GM12865 (cell line): ENCODE measurements around the gene VPS39.

ENCODE experiments used
- DNase-seq: peaks from one replicate; pipeline ENCODE4 v3.0.0; 2010; ENCODE audit warnings: low read depth
- H3K4me3 ChIP-seq: 2 replicates; pipeline ENCODE4 v1.5.1; 2011; ENCODE audit warnings: mild to moderate bottlenecking, low read depth, low read length, control low read depth
- TF ChIP-seq, protein P1 (sequence below): IDR thresholded peaks from 2 replicates; pipeline ENCODE4 v1.5.1; 2011; ENCODE audit warnings: low read length, control low read depth, low read depth, inconsistent platforms; ENCODE audit not compliant: insufficient read depth; ENCODE audit errors: missing control alignments

Gene VPS39

DNA sequence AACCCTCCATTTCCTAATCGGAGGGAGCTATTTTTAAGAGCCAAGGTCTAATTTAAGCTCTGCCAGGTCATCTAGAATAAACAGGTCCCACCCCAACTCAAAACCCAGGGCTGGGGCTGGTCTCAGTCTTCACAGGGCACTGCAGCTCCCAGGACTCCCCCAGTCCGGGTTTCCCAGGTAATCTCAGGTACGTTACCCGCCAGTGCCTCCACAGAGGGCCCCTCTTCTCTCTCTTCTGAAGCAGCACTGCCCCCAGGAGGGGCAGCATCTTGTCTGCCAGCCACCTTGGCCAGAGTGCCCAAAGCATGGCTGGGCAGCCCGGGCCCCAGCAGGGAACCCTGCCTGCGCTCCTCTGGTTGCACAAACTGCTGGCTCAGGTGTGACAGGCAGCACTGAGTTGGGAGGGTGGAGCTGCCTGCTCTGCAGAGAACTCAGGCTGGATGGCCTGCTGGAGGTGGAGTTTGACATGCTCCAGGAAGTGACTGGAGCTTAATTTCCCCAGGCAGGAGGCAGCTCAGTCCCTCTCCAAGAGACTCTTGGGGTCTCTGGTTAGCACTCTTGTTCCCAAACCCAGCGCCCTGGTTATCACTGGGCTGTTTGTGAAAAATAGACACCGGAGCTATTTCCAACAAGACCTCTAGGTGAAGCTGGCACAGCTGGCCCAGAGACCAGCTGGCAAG is 51.7 kb downstream of the VPS39 start, which contains the start of gene PLA2G4F:
PLA2G4F (minus strand) TSS at position 394 of the 680 bp plus-strand sequence; CDS start at position 307, 87 bp downstream.
- DNase-seq: no peak
- TF ChIP-seq, protein P1, sequence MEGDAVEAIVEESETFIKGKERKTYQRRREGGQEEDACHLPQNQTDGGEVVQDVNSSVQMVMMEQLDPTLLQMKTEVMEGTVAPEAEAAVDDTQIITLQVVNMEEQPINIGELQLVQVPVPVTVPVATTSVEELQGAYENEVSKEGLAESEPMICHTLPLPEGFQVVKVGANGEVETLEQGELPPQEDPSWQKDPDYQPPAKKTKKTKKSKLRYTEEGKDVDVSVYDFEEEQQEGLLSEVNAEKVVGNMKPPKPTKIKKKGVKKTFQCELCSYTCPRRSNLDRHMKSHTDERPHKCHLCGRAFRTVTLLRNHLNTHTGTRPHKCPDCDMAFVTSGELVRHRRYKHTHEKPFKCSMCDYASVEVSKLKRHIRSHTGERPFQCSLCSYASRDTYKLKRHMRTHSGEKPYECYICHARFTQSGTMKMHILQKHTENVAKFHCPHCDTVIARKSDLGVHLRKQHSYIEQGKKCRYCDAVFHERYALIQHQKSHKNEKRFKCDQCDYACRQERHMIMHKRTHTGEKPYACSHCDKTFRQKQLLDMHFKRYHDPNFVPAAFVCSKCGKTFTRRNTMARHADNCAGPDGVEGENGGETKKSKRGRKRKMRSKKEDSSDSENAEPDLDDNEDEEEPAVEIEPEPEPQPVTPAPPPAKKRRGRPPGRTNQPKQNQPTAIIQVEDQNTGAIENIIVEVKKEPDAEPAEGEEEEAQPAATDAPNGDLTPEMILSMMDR: no peak
- H3K4me3 ChIP-seq: no peak within 1 kb of the TSS

DNA sequence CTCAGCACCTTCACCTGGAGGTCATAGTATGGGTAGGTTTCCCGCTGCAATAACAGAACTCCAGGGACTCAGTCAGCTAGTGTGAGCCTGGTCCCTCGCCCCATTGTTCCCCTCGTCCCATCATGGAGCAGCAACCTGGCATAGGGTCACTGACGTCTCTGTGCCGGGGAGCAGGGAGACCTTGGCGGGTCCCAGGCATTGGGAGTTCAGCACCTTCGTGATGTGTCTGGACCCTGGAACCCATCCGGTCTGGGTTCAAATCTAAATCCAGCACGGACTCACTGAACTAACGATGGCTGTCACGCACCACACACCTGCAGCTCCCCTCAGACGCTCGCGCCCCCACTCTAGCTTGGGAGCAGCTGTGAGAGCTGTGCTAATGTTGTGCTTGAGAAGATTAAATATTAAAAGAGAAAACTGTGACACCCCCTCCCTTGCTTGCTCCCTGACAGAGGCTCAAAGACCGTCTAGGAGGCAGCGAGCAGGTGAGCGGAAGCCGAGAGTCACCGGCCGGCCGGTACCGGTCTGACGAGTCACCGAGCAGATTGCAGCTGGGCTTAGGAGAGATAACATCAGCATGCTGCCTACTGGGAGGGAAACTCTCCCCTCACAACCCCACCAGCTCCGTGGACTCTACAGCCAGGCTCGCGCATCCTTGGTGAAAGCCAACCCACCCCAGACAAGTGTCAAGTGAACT is 52.4 kb downstream of the VPS39 start:
- H3K4me3 ChIP-seq: no peak overlapping the region
- TF ChIP-seq, protein P1: no peak
- no peak for DNase-seq

DNA sequence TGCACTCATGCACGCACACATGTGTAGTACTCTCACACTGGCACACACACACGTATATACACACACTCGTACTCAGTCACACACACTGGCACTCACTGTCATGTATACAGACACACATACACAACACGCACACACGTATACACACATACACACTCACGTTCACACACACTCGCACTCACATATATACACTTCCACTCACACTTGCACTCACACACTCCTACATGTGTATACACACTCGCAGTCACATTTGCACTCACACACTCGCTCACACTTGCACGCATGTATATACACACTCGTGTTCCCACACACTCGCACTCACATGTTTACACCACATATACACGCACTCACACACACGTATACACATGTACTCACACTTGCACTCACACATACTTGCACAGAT is 53.1 kb downstream of the VPS39 start:
- TF ChIP-seq, protein P1: no peak
- H3K4me3 ChIP-seq: no peak overlapping the region
- DNase-seq: no peak

DNA sequence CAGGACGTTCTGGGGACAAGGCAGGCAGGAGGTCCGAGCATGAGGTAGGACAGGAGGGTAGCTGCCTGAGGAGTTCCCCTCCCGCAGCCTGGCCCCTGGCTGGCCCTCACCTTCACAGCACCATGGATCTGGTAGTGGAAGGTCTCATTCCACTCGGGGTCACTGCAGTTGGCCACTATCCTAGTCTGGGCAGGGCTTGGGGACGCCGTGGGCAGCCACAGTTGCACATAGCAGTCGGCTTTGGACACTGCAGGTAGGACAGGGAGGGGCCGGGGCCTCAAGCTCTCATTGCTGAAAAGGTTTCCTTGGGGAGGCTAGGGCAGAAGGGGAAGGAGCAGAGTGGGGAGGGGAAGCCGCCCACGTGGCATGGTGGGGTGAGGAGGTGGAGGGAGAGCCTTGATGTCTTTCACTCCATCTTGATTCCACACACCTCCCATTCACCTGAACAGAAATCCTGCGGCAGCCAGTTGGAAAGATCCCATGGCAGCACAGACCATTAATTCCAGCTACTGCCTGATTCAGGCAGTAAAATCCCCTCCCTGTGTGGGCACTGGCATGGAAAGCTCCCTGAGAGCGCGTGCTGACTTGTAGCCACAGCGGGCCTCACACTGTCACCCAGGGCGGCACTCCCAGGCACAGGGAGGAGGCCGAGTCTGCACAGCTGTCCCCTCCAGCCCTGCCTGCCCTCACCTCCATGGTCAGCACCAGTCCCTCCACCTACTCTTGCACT is 53.7 kb downstream of the VPS39 start:
- H3K4me3 ChIP-seq: no peak overlapping the region
- TF ChIP-seq, protein P1: no peak
- no peak for DNase-seq

DNA sequence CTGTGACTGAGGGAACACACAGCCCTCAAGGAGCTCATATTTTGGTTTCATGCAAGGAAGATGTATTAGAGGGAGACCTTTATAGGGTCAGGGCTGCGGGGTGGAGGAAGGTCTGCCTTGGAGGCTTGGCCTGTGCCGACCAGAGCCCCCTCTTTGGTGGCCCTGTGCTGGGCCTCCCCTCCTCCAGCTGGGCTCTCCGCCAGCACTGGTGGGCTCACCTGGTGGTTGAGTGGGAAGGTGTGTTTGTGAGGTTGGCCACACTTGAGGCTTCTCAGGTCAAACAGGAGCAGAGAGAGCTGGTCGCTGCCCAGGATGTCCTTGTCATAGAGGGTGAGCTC is 54.3 kb downstream of the VPS39 start:
- TF ChIP-seq, protein P1: no peak
- DNase-seq: no peak
- no peak overlapping the region for H3K4me3 ChIP-seq

DNA sequence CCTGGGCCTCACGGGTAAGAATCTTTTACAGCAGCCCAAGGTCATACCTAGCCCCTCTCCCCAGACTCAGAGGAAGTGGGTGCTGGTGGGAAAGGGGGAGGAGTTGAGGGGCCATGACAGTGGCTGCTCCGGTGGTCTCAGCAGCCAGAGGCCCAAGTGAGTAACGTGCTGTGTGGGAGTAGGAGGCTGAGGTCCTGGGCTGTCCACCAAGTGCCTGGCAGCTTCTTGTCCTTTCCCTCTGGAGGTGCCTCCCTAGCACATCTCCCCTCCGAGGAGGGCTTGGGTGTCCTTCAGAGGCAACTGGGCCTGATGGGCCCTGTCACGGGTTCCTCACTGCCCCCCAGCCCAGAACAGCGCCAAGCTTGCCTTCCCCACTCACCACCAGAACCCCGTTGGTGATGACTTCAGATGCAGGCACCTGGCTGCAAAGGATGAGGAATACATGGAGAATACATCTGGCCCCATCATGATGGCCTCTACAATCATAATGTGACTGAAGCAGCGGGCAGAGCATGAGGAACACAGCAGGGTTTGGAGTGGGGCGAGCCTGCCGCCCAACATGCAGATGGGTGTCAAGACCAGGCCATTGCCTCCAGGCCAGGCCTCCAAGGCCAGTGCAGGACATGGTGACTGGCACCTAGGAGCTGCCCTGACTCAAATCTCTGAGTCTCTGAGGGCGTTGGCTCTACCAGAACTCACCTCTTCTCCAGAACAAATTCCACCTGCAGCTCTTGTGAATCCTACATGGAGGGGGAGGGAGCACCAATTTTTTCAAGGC is 55.0 kb downstream of the VPS39 start:
- DNase-seq: no peak
- TF ChIP-seq, protein P1: no peak
- H3K4me3 ChIP-seq: no peak overlapping the region
